HCT116 (cell line): ENCODE measurements around the gene TFF3. TPM values are rescaled to one million over a fixed set of nuclear protein-coding genes. Genes with fewer than 3 reads are reported as not detected.

Experiments
- ATAC-seq: fragments of 200-7000 bp; cut with Tn5 transposase; 2 replicates; pipeline ENCODE4 v1.9.1; 2020; ENCODE audit warnings: mild to moderate bottlenecking, moderate library complexity
- BruUV-seq: library from RNA; stranded (reverse); fragments of 400-500 nt; replicated peaks from 2 replicates; lab custom pipeline; 2021; lab: Mats Ljungman, UMichigan
- CTCF ChIA-PET: fragments of 300-600 bp; sonication (Branson Sonifier 250); formaldehyde crosslinking; loops from one replicate; lab custom pipeline; 2021; ENCODE audit warnings: antibody characterized with exemption; lab: Charles Lee
- POLR2A ChIA-PET: fragments of 300-600, 350-600 bp; sonication (Branson Sonifier 250); formaldehyde crosslinking; loops from one replicate; lab custom pipeline; 2021; ENCODE audit warnings: antibody characterized with exemption; lab: Charles Lee
- RAD21 ChIA-PET, 2 experiments: fragments of 300-600 bp; sonication (Branson Sonifier 250); formaldehyde crosslinking; loops; one replicate each; lab custom pipeline; 2023; ENCODE audit warnings: low total read pairs in 2 of 2; ENCODE audit not compliant: uncharacterized antibody in 2 of 2, unreplicated experiment in 2 of 2, low non-redundant PET in 1 of 2; lab: Charles Lee
- DNase-seq: peaks from one replicate; pipeline ENCODE4 v3.0.0-alpha.2; 2010; ENCODE audit warnings: low read depth, low spot score
- H2AFZ ChIP-seq: fragments of 200-600 bp; shearing (Covaris generic), sonication (generic); 2 replicates; pipeline ENCODE4 v1.6.1; 2017; ENCODE audit warnings: low read depth, mixed run types, mixed read lengths, antibody characterized with exemption, low read length; ENCODE audit not compliant: poor library complexity, severe bottlenecking
- H3K27ac ChIP-seq: 2 replicates; pipeline ENCODE4 v1.5.1; 2012; ENCODE audit warnings: low read depth, low read length
- H3K27me3 ChIP-seq: fragments of 200-600 bp; sonication (generic); 2 replicates; pipeline ENCODE4 v1.6.1; 2016; ENCODE audit warnings: mixed run types, low read length, mixed read lengths; ENCODE audit not compliant: insufficient read depth
- H3K36me3 ChIP-seq, 2 experiments: fragments of 200-500 bp in 1 of 2; fragments of 200-600 bp in 1 of 2; sonication (Bioruptor generic) in 1 of 2; sonication (generic) in 1 of 2; 2 replicates each; pipeline versions ENCODE4 v1.5.1 to v1.6.1; 2014 to 2016; ENCODE audit warnings: low read length in 2 of 2, inconsistent platforms in 1 of 2, mixed read lengths in 1 of 2, mixed run types in 1 of 2; ENCODE audit not compliant: insufficient read depth in 2 of 2, control insufficient read depth in 1 of 2
- H3K4me1 ChIP-seq, 2 experiments: fragments of 200-600 bp in 1 of 2; sonication (generic) in 1 of 2; 2 replicates each; pipeline versions ENCODE4 v1.5.1 to v1.6.1; 2012 to 2017; ENCODE audit warnings: low read length in 2 of 2, inconsistent platforms in 1 of 2, mild to moderate bottlenecking in 1 of 2, mixed read lengths in 1 of 2, mixed run types in 1 of 2, moderate library complexity in 1 of 2; ENCODE audit not compliant: insufficient read depth in 2 of 2, control insufficient read depth in 1 of 2
- H3K4me2 ChIP-seq: fragments of 200-600 bp; sonication (generic); 2 replicates; pipeline ENCODE4 v1.6.1; 2017; ENCODE audit warnings: mixed run types, low read length, mixed read lengths
- H3K4me3 ChIP-seq, 2 experiments: fragments of 200-600 bp in 1 of 2; sonication (generic) in 1 of 2; replicated peaks in 1 of 2; 2 replicates each; pipeline ENCODE4 v1.5.1; 2011 to 2016; ENCODE audit warnings: low read length in 2 of 2, control low read depth in 1 of 2, low read depth in 1 of 2, mild to moderate bottlenecking in 1 of 2, mixed read lengths in 1 of 2, mixed run types in 1 of 2
- H3K79me2 ChIP-seq: fragments of 200-600 bp; sonication (generic); 2 replicates; pipeline ENCODE4 v1.6.1; 2017; ENCODE audit warnings: mild to moderate bottlenecking, mixed run types, low read length, moderate library complexity, mixed read lengths; ENCODE audit not compliant: insufficient read depth
- H3K9ac ChIP-seq: fragments of 200-600 bp; sonication (generic); 2 replicates; pipeline ENCODE4 v1.6.1; 2016; ENCODE audit warnings: low read length, mixed read lengths
- H3K9me2 ChIP-seq: fragments of 200-600 bp; sonication (generic), shearing (Covaris generic); 2 replicates; pipeline ENCODE4 v1.6.1; 2017; ENCODE audit warnings: mixed run types, mild to moderate bottlenecking, moderate library complexity; ENCODE audit not compliant: insufficient read depth
- H3K9me3 ChIP-seq, 2 experiments: fragments of 200-500 bp in 1 of 2; fragments of 200-600 bp in 1 of 2; sonication (Bioruptor generic) in 1 of 2; sonication (generic) in 1 of 2; 2 replicates each; pipeline ENCODE4 v1.6.1; 2014 to 2017; ENCODE audit warnings: low read length in 2 of 2, mixed read lengths in 2 of 2, inconsistent platforms in 1 of 2, low read depth in 1 of 2, mild to moderate bottlenecking in 1 of 2, mixed run types in 1 of 2, moderate library complexity in 1 of 2; ENCODE audit not compliant: control insufficient read depth in 1 of 2, insufficient read depth in 1 of 2
- H4K20me1 ChIP-seq: fragments of 200-600 bp; sonication (generic), shearing (Covaris generic); 2 replicates; pipeline ENCODE4 v1.6.1; 2017; ENCODE audit warnings: mixed run types, mild to moderate bottlenecking, moderate library complexity; ENCODE audit not compliant: insufficient read depth
- ATF3 ChIP-seq: IDR thresholded peaks from 2 replicates; pipeline ENCODE4 v1.6.1; 2012
- CEBPB ChIP-seq: IDR thresholded peaks from 2 replicates; pipeline ENCODE4 v1.6.1; 2012; ENCODE audit warnings: low read depth
- EGR1 ChIP-seq: IDR thresholded peaks from 2 replicates; pipeline ENCODE4 v1.6.1; 2012; ENCODE audit warnings: low read depth
- ELF1 ChIP-seq: IDR thresholded peaks from 2 replicates; pipeline ENCODE4 v1.6.1; 2012; ENCODE audit warnings: low read depth, borderline replicate concordance
- EZH2 ChIP-seq: fragments of 200-600 bp; sonication (generic); IDR thresholded peaks from 2 replicates; pipeline ENCODE4 v1.6.1; 2017; ENCODE audit warnings: antibody characterized with exemption, mixed run types
- EZH2phosphoT487 ChIP-seq: fragments of 200-600 bp; IDR thresholded peaks from 2 replicates; pipeline ENCODE4 v1.6.1; 2018; ENCODE audit warnings: antibody characterized with exemption, borderline replicate concordance
- FOSL1 ChIP-seq: IDR thresholded peaks from 2 replicates; pipeline ENCODE4 v1.6.1; 2012; ENCODE audit warnings: low read depth
- JUND ChIP-seq: IDR thresholded peaks from 2 replicates; pipeline ENCODE4 v1.6.1; 2012
- MAX ChIP-seq: IDR thresholded peaks from 2 replicates; pipeline ENCODE4 v1.6.1; 2012
- POLR2A ChIP-seq: IDR thresholded peaks from 2 replicates; pipeline ENCODE4 v1.7.0; 2011; ENCODE audit warnings: borderline replicate concordance; ENCODE audit not compliant: insufficient read depth, insufficient read length; ENCODE audit errors: extremely low read depth
- POLR2AphosphoS5 ChIP-seq: IDR thresholded peaks from 2 replicates; pipeline ENCODE4 v1.6.1; 2011; ENCODE audit warnings: mild to moderate bottlenecking, low read depth, low read length, moderate library complexity
- RAD21 ChIP-seq: IDR thresholded peaks from 2 replicates; pipeline ENCODE4 v1.6.1; 2012; ENCODE audit warnings: low read depth, mild to moderate bottlenecking
- REST ChIP-seq: IDR thresholded peaks from 2 replicates; pipeline ENCODE4 v1.6.1; 2012; ENCODE audit warnings: low read depth
- SIN3A ChIP-seq: IDR thresholded peaks from 2 replicates; pipeline ENCODE4 v1.6.1; 2012; ENCODE audit warnings: low read depth
- SP1 ChIP-seq: IDR thresholded peaks from 2 replicates; pipeline ENCODE4 v1.6.1; 2012; ENCODE audit warnings: low read depth
- TCF7L2 ChIP-seq: IDR thresholded peaks from 2 replicates; pipeline ENCODE4 v1.7.0; 2011; ENCODE audit warnings: borderline replicate concordance, inconsistent platforms; ENCODE audit not compliant: insufficient read depth, insufficient read length; ENCODE audit errors: extremely low read depth
- YY1 ChIP-seq: IDR thresholded peaks from 2 replicates; pipeline ENCODE4 v1.6.1; 2011; ENCODE audit warnings: low read length, low read depth, moderate library complexity, mild to moderate bottlenecking; ENCODE audit not compliant: insufficient replicate concordance; ENCODE audit errors: extremely low read depth
- ZFX ChIP-seq: fragments of 450-650 bp; IDR thresholded peaks from 2 replicates; pipeline ENCODE4 v1.6.1; 2017
- intact Hi-C: fragments of 100-400 bp; cut with micrococcal nuclease; formaldehyde crosslinking; loops from 2 replicates; pipeline ENCODE4 v1.10.0; 2022
- total RNA-seq: library from RNA; stranded (reverse); gene quantifications from one replicate; pipeline ENCODE4 v1.2.1, GENCODE V29; 2021; ENCODE audit not compliant: unreplicated experiment
- TF ChIP-seq, protein P1 (sequence below), 3 experiments: fragments of 200-600 bp in 1 of 3; sonication (generic) in 1 of 3; IDR thresholded peaks in 2 of 3; conservative IDR thresholded peaks in 1 of 3; 2 replicates each; pipeline ENCODE4 v1.5.1; 2012 to 2017; ENCODE audit warnings: low read depth in 2 of 3, low read length in 2 of 3, antibody characterized with exemption in 1 of 3, borderline replicate concordance in 1 of 3, control low read depth in 1 of 3, mild to moderate bottlenecking in 1 of 3, mixed read lengths in 1 of 3, mixed run types in 1 of 3, moderate library complexity in 1 of 3; ENCODE audit not compliant: insufficient read depth in 1 of 3

Gene TFF3
- total RNA-seq, 1 experiment from 2014 or later: 0.22 TPM

DNA sequence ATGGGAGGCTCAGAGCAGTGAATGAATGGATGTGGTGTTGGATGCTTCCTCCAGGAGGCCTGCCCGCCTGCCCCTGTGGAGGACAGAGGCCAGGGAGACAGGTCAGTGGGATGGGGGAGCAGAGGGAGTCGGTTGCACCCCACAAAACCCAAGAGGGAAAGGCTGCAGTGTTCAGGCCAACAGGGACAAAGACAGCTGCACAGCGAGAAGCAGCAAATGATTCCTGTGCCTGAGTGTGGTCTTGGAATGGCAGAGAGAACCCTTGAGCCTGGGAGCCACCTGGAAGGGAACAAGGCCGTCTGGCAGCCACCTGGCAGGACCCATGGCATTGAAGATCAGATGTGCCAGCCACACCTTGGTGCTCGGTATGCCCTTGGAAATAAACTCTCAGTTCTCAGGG is 8.1 kb downstream of the TFF3 start (continued):
- TF ChIP-seq REST: no peak
- no peak for TF ChIP-seq CEBPB
- TF ChIP-seq SP1: no peak
- TF ChIP-seq YY1: no peak
- no peak for TF ChIP-seq JUND
- TF ChIP-seq EZH2: no peak

DNA sequence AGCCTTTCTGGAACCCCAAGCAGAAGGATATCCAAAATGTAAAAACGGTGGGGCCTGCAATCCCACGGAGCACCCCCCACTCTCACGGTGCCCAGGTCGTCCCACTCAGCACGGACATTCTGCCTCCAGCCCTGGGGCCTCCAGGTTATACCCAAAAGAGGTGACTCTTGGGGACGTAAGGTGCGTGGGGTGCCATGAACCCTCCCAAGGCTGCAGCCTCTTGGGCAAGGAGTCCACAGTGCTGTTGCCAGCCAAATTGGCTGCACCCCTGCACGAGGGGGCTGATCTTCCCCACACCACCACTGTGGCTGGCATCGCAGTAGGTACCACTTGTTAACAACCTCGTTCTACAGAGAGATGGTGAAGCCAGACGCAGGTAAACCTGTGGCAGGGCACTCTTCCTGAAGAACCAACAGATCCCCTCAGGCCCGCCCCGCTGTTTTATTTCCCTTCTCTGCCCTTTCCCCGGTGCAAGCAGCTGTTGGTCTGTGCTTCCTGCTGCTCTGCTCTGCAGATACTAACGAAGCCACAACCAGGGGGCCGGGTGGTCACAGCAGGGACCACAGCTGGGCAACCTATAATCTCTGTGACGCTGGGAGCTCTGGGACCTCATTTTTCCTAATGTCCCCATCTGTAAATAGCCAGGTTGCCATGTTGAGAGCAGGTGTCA is 8.7 kb downstream of the TFF3 start:
- H3K4me1 ChIP-seq: peaks cover 0 to 5% of the 10 kb centered on the region in 2 experiments; a peak in 1 of 4 replicates
- no peak overlapping the region for H3K4me2 ChIP-seq
- H3K79me2 ChIP-seq: no peaks in the 10 kb centered on the region
- BruUV-seq: no TSS peak
- ATAC-seq (no peak), DNase-seq (no peak)
- no peak overlapping the region for H2AFZ ChIP-seq
- no peaks in the 10 kb centered on the region for H3K27me3 ChIP-seq
- no peaks in the 10 kb centered on the region for H3K36me3 ChIP-seq
- no peak overlapping the region for H3K9ac ChIP-seq
- no peak overlapping the region for H3K4me3 ChIP-seq
- H4K20me1 ChIP-seq: no peaks in the 10 kb centered on the region
- H3K9me2 ChIP-seq: no peaks in the 10 kb centered on the region
- ChIA-PET CTCF (no interaction called here), POLR2A (no interaction called here), RAD21 (no interaction called here)
- no peak overlapping the region for H3K27ac ChIP-seq
- no peak for TF ChIP-seq YY1
- TF ChIP-seq JUND: no peak
- TF ChIP-seq EGR1: no peak
- TF ChIP-seq ELF1: no peak
- TF ChIP-seq FOSL1: no peak
- TF ChIP-seq TCF7L2: no peak
- TF ChIP-seq ZFX: no peak
- TF ChIP-seq RAD21: no peak
- no peak for TF ChIP-seq EZH2phosphoT487
- no peak for TF ChIP-seq EZH2
- no peak for TF ChIP-seq MAX
- TF ChIP-seq, protein P1, sequence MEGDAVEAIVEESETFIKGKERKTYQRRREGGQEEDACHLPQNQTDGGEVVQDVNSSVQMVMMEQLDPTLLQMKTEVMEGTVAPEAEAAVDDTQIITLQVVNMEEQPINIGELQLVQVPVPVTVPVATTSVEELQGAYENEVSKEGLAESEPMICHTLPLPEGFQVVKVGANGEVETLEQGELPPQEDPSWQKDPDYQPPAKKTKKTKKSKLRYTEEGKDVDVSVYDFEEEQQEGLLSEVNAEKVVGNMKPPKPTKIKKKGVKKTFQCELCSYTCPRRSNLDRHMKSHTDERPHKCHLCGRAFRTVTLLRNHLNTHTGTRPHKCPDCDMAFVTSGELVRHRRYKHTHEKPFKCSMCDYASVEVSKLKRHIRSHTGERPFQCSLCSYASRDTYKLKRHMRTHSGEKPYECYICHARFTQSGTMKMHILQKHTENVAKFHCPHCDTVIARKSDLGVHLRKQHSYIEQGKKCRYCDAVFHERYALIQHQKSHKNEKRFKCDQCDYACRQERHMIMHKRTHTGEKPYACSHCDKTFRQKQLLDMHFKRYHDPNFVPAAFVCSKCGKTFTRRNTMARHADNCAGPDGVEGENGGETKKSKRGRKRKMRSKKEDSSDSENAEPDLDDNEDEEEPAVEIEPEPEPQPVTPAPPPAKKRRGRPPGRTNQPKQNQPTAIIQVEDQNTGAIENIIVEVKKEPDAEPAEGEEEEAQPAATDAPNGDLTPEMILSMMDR (IDR thresholded peaks at IDR 0.05 in 2 of 3, conservative IDR thresholded peaks at IDR 0.05 in 1 of 3; ENCODE audit: borderline replicate concordance in 1 of 3, insufficient read depth in 1 of 3, low read depth in 2 of 3, low read length in 2 of 3): no peak
- TF ChIP-seq ATF3: no peak
- no peak for TF ChIP-seq POLR2AphosphoS5
- TF ChIP-seq SIN3A: no peak
- no peak for TF ChIP-seq SP1
- TF ChIP-seq POLR2A: no peak
- no peaks in the 10 kb centered on the region for H3K9me3 ChIP-seq
- intact Hi-C loops: no loop called here
